Measurements from ENCODE around the gene MTNR1B. TPM values are rescaled to one million over a fixed set of nuclear protein-coding genes. Genes with fewer than 3 reads are reported as not detected.

Gene MTNR1B
- total RNA-seq, 4 donors from 2014 or later = not detected

GRCh38 chr11:93016595-93016994 is 47.1 kb downstream of the MTNR1B start:
- Histone ChIP-seq H3K36me3 (no peaks in the 10 kb centered on the region), H3K27ac (no peak overlapping the region), H3K27me3 (no peaks in the 10 kb centered on the region), H3K9me3 (no peaks in the 10 kb centered on the region), H3K4me3 (no peak overlapping the region), H3K4me1 (peaks cover 0 to 14% (median 8%) of the 10 kb centered on the region in 3 donors)
- WGBS, 2 donors (ENCODE audit: low coverage in 1 of 2) = 71% methylated on average over 1 of the region's 1 CpG
- no peak for ATAC-seq
- TF ChIP-seq EP300 (IDR thresholded peaks at IDR 0.05) = no peak
- TF ChIP-seq CTCF (IDR thresholded peaks at IDR 0.05) = no peak
- no peak for TF ChIP-seq POLR2AphosphoS5 (IDR thresholded peaks at IDR 0.05)
- TF ChIP-seq POLR2A (IDR thresholded peaks at IDR 0.05) = no peak

- Histone ChIP-seq H3K4me3 (no peak overlapping the region), H3K36me3 (no peaks in the 10 kb centered on the region), H3K27ac (no peak overlapping the region), H3K9me3 (no peaks in the 10 kb centered on the region), H3K4me1 (peaks cover 0 to 14% (median 8%) of the 10 kb centered on the region in 3 donors), H3K27me3 (no peaks in the 10 kb centered on the region)
- 67 to 71% methylated on average over 4 of the region's 9 CpGs for WGBS, 2 donors (ENCODE audit: low coverage in 1 of 2)
- ATAC-seq = no peak
- TF ChIP-seq CTCF (IDR thresholded peaks at IDR 0.05) = no peak
- no peak for TF ChIP-seq EP300 (IDR thresholded peaks at IDR 0.05)
- no peak for TF ChIP-seq POLR2A (IDR thresholded peaks at IDR 0.05)
- no peak for TF ChIP-seq POLR2AphosphoS5 (IDR thresholded peaks at IDR 0.05)
These were observed 48.6 kb downstream of the MTNR1B start for GRCh38 chr11:93017821-93018690.

- Histone ChIP-seq H3K4me3 (no peak overlapping the region), H3K27me3 (no peaks in the 10 kb centered on the region), H3K9me3 (no peaks in the 10 kb centered on the region), H3K4me1 (peaks cover 0 to 14% (median 8%) of the 10 kb centered on the region in 3 donors), H3K36me3 (no peaks in the 10 kb centered on the region), H3K27ac (peak overlapping the region in 1 of 4 donors; percentile 23)
- 25 to 33% methylated on average over 2 to 5 of the region's 5 CpGs for WGBS, 2 donors (ENCODE audit: low coverage in 1 of 2)
- TF ChIP-seq CTCF (IDR thresholded peaks at IDR 0.05) = no peak
- no peak for TF ChIP-seq POLR2AphosphoS5 (IDR thresholded peaks at IDR 0.05)
- no peak for TF ChIP-seq EP300 (IDR thresholded peaks at IDR 0.05)
- TF ChIP-seq POLR2A (IDR thresholded peaks at IDR 0.05) = no peak
- no peak for ATAC-seq
These were observed 51.0 kb downstream of the MTNR1B start for GRCh38 chr11:93020248-93021046.

GRCh38 chr11:93024369-93024768 is 54.9 kb downstream of the MTNR1B start:
- TF ChIP-seq EP300 (IDR thresholded peaks at IDR 0.05) (no peak), CTCF (IDR thresholded peaks at IDR 0.05) (no peak), POLR2AphosphoS5 (IDR thresholded peaks at IDR 0.05) (no peak), POLR2A (IDR thresholded peaks at IDR 0.05) (no peak)
- H3K4me1 ChIP-seq = peaks cover 0 to 14% (median 8%) of the 10 kb centered on the region in 3 donors
- no peak overlapping the region for H3K27ac ChIP-seq
- H3K27me3 ChIP-seq = no peaks in the 10 kb centered on the region
- ATAC-seq = no peak
- 29 to 33% methylated on average over 1 of the region's 1 CpG for WGBS, 2 donors (ENCODE audit: low coverage in 1 of 2)
- no peak overlapping the region for H3K4me3 ChIP-seq
- H3K9me3 ChIP-seq = no peaks in the 10 kb centered on the region
- H3K36me3 ChIP-seq = no peaks in the 10 kb centered on the region

Data from gastroesophageal sphincter (tissue), 4 donors.